IPS-NIHi11 (cell line): ENCODE data around the gene PPP1CA.

Experiments used
- DNase-seq: peaks from one replicate; pipeline ENCODE4 v3.0.0; 2012; ENCODE audit warnings: mixed read lengths, low spot score

Gene PPP1CA

GRCh38 chr11:67369275-67369674 lies 32.4 kb downstream of the PPP1CA start:
- DNase-seq = no peak

GRCh38 chr11:67368621-67369020 lies 33.0 kb downstream of the PPP1CA start:
- no peak for DNase-seq

GRCh38 chr11:67367761-67368227 lies 33.9 kb downstream of the PPP1CA start:
- DNase-seq = no peak

DNA sequence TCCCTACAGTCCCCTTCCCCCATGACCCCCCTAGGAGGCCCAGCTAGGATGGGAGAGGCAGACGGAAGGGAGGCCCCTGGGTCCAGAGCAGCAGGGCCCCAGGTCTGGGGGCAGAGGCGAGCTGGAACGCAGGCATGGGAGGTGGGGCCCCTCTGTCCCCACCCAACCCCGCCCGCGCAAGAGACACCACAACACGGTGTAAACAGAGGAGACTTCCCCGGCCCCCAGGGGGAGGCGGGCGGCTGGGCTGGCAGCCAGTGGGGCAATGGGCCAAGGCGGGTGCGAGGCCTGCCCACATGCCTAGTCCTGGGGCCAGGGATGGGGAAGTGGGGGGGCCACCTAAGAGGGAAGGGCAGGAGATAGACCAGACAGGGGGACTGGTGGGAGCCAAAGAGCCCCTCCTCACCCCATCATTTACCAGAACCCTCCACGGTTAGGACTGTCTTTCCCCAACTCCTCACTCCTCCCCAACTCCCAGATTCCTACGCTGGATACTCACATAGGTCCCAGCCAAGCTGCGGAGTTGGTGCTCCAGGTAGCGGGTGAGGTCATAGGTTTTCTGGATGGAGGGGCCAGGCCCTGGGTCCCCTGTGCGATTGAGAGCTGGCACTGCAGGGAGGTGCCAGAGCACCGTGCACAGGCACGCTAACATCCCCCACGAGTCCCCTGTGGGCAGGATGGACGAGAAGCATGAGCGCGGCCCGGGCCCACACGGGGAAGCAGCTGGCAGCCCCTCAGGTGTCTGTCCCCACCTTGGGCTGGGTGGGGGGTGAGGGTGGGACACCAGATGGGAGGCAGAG lies 34.5 kb downstream of the PPP1CA start:
- no peak for DNase-seq

- no peak for DNase-seq
Observed at GRCh38 chr11:67366546-67366945, 35.1 kb downstream of the PPP1CA start.

- DNase-seq = no peak
Observed at GRCh38 chr11:67365736-67366444, 35.8 kb downstream of the PPP1CA start.

DNA sequence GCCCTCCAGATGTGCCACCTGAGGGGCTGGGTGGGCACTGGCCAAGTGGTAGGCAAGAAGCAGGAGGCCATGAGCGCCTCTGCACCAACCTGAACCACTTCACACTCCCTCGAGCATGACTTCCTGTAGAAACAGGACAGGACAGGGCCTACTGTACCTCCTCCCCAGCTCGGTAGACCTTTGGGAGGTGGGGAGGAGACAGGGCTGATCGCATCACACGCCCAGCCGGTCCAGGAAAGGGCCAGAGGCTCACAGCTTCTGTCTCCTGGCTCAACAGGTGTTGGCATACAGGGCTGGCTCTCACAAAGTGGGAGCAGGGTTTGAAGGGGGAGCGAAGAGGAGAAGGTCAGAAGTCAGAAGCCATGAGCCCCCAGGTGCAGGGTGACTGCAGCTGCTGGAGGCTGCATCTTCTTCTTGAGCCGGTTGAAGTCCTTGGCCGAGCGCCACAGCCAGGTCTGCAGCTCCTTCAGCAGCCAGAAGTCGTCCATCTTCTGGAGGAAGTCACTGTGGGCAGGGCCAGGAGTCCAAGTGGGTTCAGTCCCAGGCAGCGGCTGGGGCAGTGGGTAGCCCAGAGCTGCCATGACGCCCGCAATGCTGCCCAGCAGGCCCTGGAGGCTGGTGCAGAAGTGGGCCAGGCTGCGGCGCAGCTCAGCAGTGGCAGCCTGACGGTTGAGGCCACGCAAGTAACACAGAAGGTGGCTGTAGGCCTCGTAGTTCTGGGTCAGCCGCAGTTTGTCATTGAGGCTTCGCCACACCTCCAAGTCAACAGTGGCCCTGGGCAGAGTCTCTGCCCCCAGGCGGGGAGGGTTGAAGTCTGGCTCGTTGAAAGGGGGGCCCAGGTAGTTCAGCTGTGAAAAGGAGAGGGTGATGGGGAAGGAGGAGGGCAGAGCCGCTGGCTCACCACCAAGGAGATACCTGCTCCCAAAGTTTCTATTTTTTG lies 36.6 kb downstream of the PPP1CA start:
- DNase-seq = no peak

DNA sequence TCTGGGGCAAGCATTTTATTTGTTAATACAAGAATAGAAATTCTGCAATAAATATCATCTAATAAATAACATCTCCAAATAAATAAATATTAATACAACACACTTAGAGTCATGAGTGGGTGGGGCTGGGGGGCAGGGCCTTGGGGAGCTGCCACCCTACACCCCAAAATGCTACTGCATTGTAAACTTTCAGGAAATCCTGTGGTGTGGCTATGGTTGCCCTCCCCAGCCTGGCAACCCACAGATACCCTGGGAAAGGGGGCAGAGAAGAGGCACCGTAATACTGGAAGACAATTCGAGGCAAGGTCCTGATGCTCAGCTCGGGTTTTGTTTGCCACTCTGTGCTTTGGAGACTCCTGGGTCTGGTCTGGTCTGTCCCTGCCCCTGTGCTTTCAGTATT lies 37.5 kb downstream of the PPP1CA start:
- DNase-seq = no peak

GRCh38 chr11:67357831-67358670 lies 43.6 kb downstream of the PPP1CA start:
- no peak for DNase-seq

DNA sequence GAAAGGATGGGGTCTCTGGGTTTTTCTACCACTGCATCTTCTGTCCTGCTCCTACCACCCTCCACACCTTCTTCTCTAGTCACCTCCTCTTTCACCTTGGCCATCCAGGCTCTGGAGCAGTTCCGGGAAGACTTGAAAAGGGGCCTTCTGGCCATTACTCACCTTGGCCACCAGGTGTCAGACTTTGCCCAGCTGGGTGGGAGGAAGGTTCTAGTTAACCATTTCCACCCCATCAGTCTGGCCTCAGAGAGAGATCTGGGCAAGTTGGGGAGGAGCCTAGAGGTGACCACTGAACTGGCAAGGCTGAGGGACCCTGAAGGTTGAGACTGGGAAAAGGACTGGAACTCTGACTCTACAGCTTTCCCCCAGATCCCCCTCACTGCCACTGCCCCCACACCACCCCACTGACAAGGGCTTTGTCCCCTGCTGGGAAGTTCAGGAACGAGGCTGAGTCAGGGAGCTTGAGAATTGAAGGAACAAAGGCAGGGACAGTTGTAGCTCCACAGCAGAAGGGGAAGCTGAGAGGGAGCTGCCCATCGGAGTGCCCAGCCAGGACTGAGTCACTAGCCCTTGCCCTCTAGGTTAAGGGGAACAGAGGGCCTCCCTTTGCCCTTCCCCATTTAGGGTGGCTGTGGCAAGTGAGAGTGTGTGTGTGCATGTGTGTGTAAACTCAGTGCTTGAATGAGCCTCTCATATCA lies 44.6 kb downstream of the PPP1CA start:
- DNase-seq = peak; percentile 82

DNA sequence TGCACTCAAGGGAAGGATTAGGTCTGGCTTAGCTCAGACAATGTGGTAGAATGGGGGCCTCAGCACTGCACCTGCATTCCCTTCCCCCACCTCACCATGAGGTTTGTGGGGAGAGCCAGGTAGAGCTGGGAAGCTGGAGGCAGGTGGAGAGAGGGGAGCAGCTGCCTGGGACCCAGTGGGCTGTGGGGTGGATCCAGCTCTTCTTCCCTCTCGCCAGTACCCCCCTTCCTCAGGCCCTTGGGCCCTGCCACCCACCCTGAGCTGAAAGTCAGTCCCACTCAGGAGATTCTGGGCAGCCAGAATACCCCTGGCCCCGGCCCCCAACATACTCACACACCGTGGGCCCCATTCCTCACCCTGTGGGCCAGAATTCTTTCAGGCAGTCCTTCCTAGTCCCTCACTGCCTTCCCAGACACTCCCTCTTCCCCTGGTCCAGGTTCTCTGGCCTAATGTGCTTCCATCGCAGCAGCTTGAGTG lies 45.2 kb downstream of the PPP1CA start:
- DNase-seq = no peak

GRCh38 chr11:67355794-67356386 lies 45.8 kb downstream of the PPP1CA start:
- DNase-seq = no peak

- no peak for DNase-seq
Observed at GRCh38 chr11:67355023-67355793, 46.5 kb downstream of the PPP1CA start.

GRCh38 chr11:67354075-67355022 lies 47.3 kb downstream of the PPP1CA start:
- no peak for DNase-seq

- DNase-seq = peak; percentile 97
Observed at GRCh38 chr11:67353317-67354074, 48.2 kb downstream of the PPP1CA start, which contains the start of gene POLD4. Gene POLD4, minus strand, starts transcription at chr11:67353546. Its CDS starts 147 bp downstream, at chr11:67353399.

- peak; percentile 37 for DNase-seq
Observed at GRCh38 chr11:67352546-67353316, 48.9 kb downstream of the PPP1CA start.
